NCI-H146 (cell line): ENCODE measurements around the gene CAPN1.

Experiments
- DNase-seq: peaks from one replicate; lab custom pipeline; 2025; lab: John Stamatoyannopoulos, UW

CAPN1 gene

GRCh38 chr11:65204143-65204542 lies 22.4 kb downstream of the CAPN1 start:
- DNase-seq, result no peak

DNA sequence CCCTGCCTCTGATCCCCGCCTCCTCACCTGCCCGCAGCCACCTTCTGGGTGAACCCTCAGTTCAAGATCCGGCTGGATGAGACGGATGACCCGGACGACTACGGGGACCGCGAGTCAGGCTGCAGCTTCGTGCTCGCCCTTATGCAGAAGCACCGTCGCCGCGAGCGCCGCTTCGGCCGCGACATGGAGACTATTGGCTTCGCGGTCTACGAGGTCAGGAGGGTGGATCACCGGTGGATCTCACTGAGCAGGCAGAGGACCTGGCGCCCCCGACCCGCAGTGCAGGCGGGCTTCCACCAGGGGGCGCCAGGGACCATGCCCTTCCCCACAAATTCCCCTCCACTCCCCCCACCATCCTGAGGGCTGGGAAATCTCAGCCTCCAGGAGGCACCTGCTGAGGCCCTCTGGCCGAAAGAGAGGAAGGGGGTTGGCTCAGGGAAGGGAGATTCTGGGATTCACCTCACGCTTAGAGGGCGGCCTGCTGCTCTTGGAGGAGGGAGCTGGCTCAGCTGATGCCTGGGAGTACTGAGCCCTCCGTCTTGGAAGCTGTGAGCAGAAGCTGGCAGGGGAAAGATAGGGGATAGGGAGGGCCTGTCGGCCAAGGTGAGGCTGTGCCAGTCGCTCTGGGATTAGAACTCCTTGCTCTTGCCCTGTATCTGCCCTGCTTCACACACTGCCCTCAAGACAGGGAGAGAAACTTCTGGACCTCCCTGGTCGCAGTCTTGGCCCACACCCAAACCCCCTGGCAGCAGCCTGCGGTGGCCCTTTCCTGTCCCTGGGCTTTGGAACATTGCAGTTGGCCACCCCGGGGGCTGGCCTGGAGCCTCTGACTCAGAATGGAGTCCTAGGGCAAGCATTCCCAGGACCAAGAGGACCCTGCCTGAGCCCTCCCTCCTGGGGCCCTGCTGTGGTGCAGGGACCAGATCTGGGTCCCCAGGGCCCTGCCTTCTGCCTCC lies 23.2 kb downstream of the CAPN1 start:
- peak; percentile 36 for DNase-seq

- DNase-seq, result no peak
Observed at GRCh38 chr11:65205602-65205967, 23.9 kb downstream of the CAPN1 start.

- no peak for DNase-seq
Observed at GRCh38 chr11:65206441-65206841, 24.7 kb downstream of the CAPN1 start.

GRCh38 chr11:65206901-65207300 lies 25.2 kb downstream of the CAPN1 start:
- DNase-seq, result no peak

DNA sequence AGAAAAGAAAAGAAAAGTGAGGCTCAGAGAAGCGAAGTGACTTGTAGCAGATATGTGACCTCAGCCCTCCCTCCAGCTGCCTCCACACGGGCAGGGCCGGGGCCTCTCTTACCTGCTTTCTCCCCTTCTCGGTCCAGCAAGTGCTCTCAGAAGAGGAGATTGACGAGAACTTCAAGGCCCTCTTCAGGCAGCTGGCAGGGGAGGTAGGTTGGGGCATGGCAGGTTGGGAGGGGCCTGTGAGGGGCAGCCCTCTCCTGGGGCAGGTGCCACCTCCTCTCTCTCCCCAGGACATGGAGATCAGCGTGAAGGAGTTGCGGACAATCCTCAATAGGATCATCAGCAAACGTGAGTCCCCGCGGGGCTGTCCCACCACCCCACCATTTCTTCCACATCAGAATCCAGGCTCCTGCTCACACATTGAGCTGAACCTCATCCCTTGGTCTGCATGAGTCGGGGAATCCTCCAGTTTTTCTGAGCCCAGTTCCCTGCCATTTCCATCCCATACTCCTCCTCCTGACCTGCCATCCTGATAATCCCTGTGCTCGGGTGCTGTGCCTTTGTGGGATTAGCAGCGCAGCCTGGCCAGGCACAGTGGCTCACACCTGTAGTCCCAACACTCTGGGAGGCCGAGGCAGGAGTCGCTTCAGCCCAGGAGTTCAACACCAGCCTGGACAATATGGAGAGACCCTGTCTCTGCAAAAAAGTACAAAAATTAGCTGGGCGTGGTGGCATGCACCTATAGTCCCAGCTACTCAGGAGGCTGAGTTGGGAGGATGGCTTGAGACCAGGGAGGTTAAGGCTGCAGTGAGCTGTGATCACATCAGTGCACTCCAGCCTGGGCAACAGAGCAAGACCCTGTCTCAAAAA lies 26.4 kb downstream of the CAPN1 start:
- no peak for DNase-seq

DNA sequence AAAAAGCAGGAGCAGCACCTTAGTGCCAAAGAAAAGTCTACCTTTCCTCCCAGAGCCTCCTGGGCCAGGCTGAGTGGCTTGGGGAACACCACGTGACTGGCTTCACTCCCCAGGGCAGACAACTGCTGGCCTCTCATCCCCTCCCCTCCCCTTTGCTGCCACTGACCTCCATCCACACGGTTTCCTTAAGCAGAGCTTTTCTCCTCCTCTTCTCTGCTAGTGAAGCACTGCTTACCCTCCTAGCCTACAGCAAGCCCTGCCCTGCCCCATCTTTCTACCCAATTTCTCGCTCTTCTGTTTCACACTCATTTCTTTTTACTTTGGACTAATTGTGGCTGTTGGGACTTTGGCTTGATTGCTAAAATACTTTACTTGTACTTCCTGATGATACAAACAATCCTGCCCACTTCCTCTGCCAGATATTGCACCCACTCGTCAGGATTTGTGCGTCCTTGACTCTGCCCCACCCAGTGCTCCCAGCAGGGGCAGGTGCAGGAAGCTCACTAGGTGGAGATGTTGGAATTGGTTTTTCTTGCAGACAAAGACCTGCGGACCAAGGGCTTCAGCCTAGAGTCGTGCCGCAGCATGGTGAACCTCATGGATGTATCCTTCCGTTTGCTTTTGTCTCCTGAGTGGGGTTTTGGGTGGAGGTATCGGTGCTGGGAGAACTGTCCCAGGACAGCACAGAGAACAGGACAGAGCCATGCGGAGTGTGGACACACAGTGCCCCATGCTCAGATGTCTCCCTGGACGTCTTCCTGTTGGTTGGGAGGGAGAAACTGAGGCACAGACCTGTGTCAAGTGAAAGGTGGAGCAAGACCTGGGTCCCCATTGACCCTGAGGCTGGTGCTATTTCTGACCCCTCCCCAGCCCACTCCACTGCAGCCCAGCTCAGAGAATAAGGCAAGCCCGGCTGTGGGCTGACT lies 27.3 kb downstream of the CAPN1 start:
- no peak for DNase-seq

DNA sequence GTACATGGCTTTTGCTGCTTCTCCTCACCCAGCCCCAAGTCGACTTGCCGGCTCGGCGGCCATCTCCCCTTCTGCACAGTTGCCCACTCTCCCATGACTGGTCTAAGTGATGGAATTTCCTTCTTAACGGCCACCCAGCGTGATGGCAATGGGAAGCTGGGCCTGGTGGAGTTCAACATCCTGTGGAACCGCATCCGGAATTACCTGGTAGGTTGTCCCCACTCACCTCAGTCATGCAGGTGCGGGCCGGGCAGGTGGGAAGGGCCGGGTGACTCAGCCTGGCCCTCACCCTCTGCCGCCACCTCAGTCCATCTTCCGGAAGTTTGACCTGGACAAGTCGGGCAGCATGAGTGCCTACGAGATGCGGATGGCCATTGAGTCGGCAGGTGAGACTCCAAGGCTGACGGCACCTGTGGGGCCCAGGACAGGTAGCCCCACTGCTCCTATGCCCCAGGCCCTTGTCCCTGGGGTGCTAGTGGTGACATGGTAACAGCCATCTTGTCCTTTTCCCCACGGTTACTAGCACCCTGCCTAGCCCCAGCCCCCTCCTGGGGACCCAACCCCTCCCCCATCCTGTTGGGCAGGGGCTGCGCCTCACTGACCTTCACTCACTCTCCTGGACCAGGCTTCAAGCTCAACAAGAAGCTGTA lies 28.1 kb downstream of the CAPN1 start:
- DNase-seq, result no peak

DNA sequence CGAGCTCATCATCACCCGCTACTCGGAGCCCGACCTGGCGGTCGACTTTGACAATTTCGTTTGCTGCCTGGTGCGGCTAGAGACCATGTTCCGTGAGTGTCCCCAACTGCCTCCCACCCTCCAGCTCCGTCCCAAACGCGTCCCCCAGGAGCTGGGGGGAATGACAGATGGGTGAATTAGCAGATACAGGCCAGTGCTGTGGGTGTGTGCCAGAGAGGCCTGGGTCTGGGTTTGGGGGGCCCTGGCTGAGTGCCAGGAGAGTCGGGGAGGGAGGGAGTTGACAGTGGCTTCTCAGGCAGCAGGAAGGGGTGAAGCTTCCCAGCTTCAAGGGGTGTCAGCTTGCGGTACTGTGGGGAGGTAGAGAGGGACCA lies 28.6 kb downstream of the CAPN1 start:
- DNase-seq, result no peak

GRCh38 chr11:65210748-65211147 lies 29.0 kb downstream of the CAPN1 start:
- DNase-seq, result no peak

GRCh38 chr11:65211293-65212105 lies 29.8 kb downstream of the CAPN1 start:
- no peak for DNase-seq

DNA sequence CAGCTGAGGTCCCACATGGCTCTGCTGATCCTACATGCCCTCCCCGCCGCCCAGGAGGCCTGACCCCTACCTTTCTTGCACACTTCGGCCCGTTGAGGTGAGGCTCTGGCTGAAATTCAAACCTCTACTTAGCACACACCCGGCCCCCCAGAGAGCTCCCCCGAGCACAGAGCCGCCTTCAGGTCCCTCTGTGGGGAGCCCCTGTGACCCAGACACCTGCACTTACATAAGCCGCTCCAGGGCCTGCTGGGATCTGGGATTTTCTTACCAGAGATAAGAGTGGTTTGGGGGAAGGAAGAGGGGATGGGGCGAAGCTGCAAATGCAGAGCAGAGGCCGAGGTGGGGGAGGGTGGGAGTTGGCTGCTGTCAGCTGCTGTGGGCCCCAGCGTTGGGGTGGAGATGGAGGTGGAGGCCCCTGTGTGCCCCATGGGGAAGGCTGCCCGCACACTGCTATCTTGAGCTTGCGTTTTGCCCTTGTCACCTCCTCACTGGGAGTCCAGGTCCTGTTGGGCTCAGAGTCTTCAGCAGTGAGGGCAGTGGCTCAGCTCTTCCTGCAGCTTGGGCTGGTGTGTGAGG lies 30.6 kb downstream of the CAPN1 start:
- DNase-seq, result no peak

DNA sequence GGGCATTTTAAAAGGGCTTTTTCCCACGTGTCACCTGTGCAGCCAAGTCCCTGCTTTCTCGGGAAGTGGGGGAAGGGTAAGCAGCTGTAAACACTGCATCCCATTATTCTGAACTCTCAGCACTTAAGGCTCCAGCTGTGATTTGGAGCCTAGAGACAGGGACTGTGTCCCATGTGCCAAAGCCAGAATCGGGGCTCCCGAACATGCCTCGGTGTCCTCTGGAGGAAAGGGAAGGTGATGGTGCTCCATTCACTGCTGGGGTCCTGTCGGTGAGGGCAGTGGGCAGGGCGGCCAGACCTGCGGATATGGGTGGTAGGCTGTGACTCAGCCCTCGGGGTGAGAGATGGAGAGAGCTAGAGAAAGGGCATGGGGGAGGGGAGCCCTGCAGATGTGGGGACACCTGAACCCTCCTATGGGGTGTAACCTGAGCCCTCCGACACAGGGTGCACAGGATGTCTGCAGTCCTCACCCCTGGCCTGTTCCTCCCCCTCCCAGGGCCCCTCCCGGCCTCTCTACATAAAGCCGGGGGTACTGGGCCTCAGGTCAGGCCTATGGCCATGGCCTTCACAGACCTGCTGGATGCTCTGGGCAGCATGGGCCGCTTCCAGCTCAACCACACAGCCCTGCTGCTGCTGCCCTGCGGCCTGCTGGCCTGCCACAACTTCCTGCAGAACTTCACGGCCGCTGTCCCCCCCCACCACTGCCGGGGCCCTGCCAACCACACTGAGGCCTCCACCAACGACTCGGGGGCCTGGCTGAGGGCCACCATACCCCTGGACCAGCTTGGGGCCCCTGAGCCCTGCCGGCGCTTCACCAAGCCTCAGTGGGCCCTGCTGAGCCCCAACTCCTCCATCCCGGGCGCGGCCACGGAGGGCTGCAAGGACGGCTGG lies 31.8 kb downstream of the CAPN1 start:
- no peak for DNase-seq

- DNase-seq, result no peak
Observed at GRCh38 chr11:65214212-65214845, 32.6 kb downstream of the CAPN1 start.

DNA sequence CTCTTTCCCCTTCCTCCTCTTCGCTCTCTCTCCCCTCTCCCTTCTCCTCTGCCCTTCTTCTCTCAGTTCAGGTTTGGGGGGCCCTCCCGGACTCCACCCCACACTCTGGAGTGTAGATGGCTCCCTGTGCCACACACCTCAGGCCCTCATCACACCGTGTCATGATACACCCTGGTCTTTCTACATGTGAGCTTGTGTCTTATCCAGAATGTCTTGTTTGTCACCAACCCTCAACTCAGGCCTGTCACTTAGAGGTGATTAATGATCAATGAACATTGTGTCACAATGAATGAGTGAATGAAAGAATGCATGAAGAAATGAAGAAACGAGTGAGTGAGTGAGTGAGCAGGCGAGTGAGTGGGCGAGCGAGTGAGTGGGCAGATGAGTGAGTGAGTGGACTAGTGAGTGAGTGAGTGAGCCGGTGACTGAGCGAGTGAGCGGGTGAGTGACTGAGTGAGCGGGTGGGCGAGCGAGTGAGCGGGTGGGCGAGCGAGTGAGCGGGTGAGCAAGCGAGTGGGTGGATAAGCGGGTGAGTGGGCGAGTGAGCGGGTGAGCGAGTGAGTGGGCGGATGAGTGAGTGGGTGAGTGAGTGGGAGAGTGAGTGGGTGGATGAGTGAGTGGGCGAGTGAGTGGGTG lies 33.8 kb downstream of the CAPN1 start:
- no peak for DNase-seq

DNA sequence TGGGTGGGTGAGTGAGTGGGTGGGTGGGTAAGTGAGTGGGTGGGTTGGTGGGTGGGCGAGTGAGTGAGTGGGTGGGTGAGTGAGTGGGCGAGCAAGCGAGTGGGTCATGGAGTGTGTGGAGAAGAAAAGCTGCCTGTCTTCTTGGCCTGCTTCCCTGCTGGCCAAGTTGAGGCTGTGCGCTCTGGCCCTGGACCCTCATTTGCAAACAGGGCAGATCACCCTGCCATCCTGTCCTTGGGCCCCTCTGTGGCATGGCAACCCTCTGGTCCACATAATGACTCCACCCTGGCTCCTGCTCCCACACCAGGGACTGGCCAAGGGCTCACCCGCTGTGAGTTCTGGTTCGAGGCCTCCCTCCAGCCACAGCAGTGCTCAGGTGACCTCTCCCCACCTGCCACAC lies 35.1 kb downstream of the CAPN1 start:
- no peak for DNase-seq

GRCh38 chr11:65217441-65218423 lies 36.0 kb downstream of the CAPN1 start:
- no peak for DNase-seq
